NT2/D1 (cell line): Measurements from ENCODE around the gene MTHFD2.

Experiments
- SUZ12 ChIP-seq: IDR thresholded peaks from 2 replicates; pipeline ENCODE4 v1.6.1; 2011; ENCODE audit not compliant: insufficient read length, insufficient read depth; ENCODE audit errors: extremely low read depth
- YY1 ChIP-seq: IDR thresholded peaks from 2 replicates; pipeline ENCODE4 v1.6.1; 2011; ENCODE audit not compliant: insufficient read length, insufficient read depth
- ZNF274 ChIP-seq: IDR thresholded peaks from 2 replicates; pipeline ENCODE4 v1.6.1; 2011; ENCODE audit warnings: mild to moderate bottlenecking, low read depth, low read length

DNA sequence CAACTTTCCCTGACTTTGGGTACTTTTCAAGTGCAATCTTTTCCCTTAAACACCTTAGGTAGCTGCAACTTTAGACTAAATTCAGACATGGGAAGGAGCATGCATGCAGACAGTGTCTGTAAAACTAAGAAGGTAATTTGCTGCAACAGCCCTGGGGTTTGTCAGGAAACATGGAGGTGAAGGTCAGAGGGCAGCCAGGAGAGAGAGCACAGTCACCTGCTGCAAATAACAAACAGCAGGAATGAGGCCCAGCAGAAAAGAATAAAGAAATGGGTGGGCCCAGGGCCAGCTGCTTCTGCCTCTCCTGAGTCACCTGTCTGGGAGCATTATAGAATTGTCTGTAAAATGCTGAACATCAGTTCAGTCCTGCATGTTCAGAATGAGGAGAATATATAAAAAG lies 35.2 kb downstream of the MTHFD2 start:
- TF ChIP-seq ZNF274 (no peak), YY1 (no peak), SUZ12 (no peak)
